ENCODE results near the gene WNK2. TPM values are rescaled to one million over a fixed set of nuclear protein-coding genes. Genes with fewer than 3 reads are reported as not detected.

Gene WNK2
- polyA plus RNA-seq, 3 donors, result 0.40 TPM; not detected in 2

GRCh38 chr9:93171261-93171990 lies 12.5 kb upstream of the WNK2 start:
- WGBS (ENCODE audit: insufficient coverage), result 79% methylated on average over 5 of the region's 8 CpGs
- H3K36me3 Mint-ChIP-seq, result no peaks in the 10 kb centered on the region
- Histone ChIP-seq H3K4me1 (ENCODE audit: control insufficient read depth in 1 of 2, insufficient read depth in 2 of 2, low read length in 2 of 2) (peaks cover 9 to 11% of the 10 kb centered on the region in 2 donors), H3K27me3 (ENCODE audit: control insufficient read depth in 2 of 2, insufficient read depth in 2 of 2, low read length in 2 of 2) (peaks cover 0 to 4% of the 10 kb centered on the region in 2 donors), H3K4me3 (replicated peaks in 1 of 3; ENCODE audit: low read depth in 2 of 3, low read length in 3 of 3) (no peak overlapping the region), H3K79me2 (ENCODE audit: insufficient read depth, low read length) (no peaks in the 10 kb centered on the region), H3K27ac (ENCODE audit: low read depth in 1 of 2, low read length in 2 of 2) (no peak overlapping the region), H2AFZ (ENCODE audit: insufficient read depth, low read depth, low read length, poor library complexity, severe bottlenecking) (no peak overlapping the region), H3K4me2 (replicated peaks; ENCODE audit: extremely low read depth, low read length, poor library complexity, severe bottlenecking) (no peak overlapping the region), H4K20me1 (ENCODE audit: insufficient read depth, low read length) (no peaks in the 10 kb centered on the region), H3K9ac (ENCODE audit: insufficient read depth, low read length, poor library complexity, severe bottlenecking) (no peak overlapping the region), H3K9me3 (replicated peaks in 1 of 2; ENCODE audit: control insufficient read depth in 1 of 2, insufficient read depth in 1 of 2, low read length in 2 of 2) (no peaks in the 10 kb centered on the region), H3K36me3 (replicated peaks in 1 of 2; ENCODE audit: control insufficient read depth in 1 of 2, insufficient read depth in 2 of 2, low read length in 2 of 2) (no peaks in the 10 kb centered on the region)
- DNase-seq, result no peak
- intact Hi-C loops (cut with micrococcal nuclease), result no loop called here
- H3K27me3 Mint-ChIP-seq (ENCODE audit: low read depth in 3 of 3), result peaks cover 8 to 45% (median 21%) of the 10 kb centered on the region in 3 donors
- no peaks in the 10 kb centered on the region for H3K9me3 Mint-ChIP-seq
- peaks cover 13% of the 10 kb centered on the region for H3K4me1 Mint-ChIP-seq
- no peak overlapping the region for H3K4me3 Mint-ChIP-seq
- H3K27ac Mint-ChIP-seq, result no peak overlapping the region
- no peak for TF ChIP-seq CTCF (IDR thresholded peaks at IDR 0.05)

GRCh38 chr9:93172666-93173364 lies 11.1 kb upstream of the WNK2 start:
- peak overlapping the region; percentile 24 to 59 for H3K27ac ChIP-seq (ENCODE audit: low read depth in 1 of 2, low read length in 2 of 2)
- no peaks in the 10 kb centered on the region for H3K9me3 Mint-ChIP-seq
- no peak for DNase-seq

More at GRCh38 chr9:93172666-93173364, 11.1 kb upstream of the WNK2 start:
- intact Hi-C loops (cut with micrococcal nuclease), result no loop called here
- Histone ChIP-seq H3K79me2 (ENCODE audit: insufficient read depth, low read length) (no peaks in the 10 kb centered on the region), H3K9me3 (replicated peaks in 1 of 2; ENCODE audit: control insufficient read depth in 1 of 2, insufficient read depth in 1 of 2, low read length in 2 of 2) (no peaks in the 10 kb centered on the region), H3K4me3 (replicated peaks in 1 of 3; ENCODE audit: low read depth in 2 of 3, low read length in 3 of 3) (no peak overlapping the region), H3K27me3 (ENCODE audit: control insufficient read depth in 2 of 2, insufficient read depth in 2 of 2, low read length in 2 of 2) (peaks cover 0 to 4% of the 10 kb centered on the region in 2 donors), H4K20me1 (ENCODE audit: insufficient read depth, low read length) (no peaks in the 10 kb centered on the region), H2AFZ (ENCODE audit: insufficient read depth, low read depth, low read length, poor library complexity, severe bottlenecking) (no peak overlapping the region), H3K36me3 (replicated peaks in 1 of 2; ENCODE audit: control insufficient read depth in 1 of 2, insufficient read depth in 2 of 2, low read length in 2 of 2) (no peaks in the 10 kb centered on the region), H3K4me2 (replicated peaks; ENCODE audit: extremely low read depth, low read length, poor library complexity, severe bottlenecking) (peak overlapping the region; percentile 11), H3K9ac (ENCODE audit: insufficient read depth, low read length, poor library complexity, severe bottlenecking) (no peak overlapping the region), H3K4me1 (ENCODE audit: control insufficient read depth in 1 of 2, insufficient read depth in 2 of 2, low read length in 2 of 2) (peaks cover 9 to 11% of the 10 kb centered on the region in 2 donors)
- whole genome bisulfite sequencing (ENCODE audit: insufficient coverage), result 94% methylated on average over 20 of the region's 20 CpGs
- no peak for TF ChIP-seq CTCF (IDR thresholded peaks at IDR 0.05)
- Mint-ChIP-seq H3K4me1 (peaks cover 13% of the 10 kb centered on the region), H3K4me3 (no peak overlapping the region), H3K27ac (peak overlapping the region in 2 of 7 donors; percentile 18 to 61), H3K36me3 (no peaks in the 10 kb centered on the region), H3K27me3 (ENCODE audit: low read depth in 3 of 3) (peaks cover 8 to 39% (median 25%) of the 10 kb centered on the region in 3 donors)

Data from CD14-positive monocyte (primary cell).